Bone marrow (tissue), 2 donors: ENCODE results near the gene MCEE.
"Not testable (repeated sequence)": the region's sequence is repeated elsewhere in the genome, so short reads cannot be mapped to it uniquely, and the experiment has no call there.

Experiments
- DNase-seq, 2 donors: peaks; one replicate each; lab custom pipeline; 2025; lab: John Stamatoyannopoulos, UW

Gene MCEE

DNA sequence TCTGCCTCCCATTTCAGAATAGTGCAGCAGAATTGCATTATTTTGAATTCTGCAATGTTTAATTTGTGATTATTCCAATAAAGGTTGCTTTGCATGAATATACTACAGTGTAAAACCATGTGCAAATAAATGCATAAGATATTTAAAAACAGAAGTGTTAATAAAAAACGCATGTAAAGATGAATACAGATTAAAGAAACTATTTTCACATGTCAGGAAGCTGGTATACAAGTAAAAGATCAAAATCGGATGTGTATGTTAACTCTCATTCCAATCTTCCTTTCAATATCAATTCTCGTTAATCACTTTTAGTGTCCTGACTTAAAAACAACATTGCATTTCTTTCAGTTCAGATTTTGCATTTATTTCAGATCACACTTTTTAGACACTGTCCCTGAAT, 3.1 kb downstream of the MCEE start:
- DNase-seq, result no peak

DNA sequence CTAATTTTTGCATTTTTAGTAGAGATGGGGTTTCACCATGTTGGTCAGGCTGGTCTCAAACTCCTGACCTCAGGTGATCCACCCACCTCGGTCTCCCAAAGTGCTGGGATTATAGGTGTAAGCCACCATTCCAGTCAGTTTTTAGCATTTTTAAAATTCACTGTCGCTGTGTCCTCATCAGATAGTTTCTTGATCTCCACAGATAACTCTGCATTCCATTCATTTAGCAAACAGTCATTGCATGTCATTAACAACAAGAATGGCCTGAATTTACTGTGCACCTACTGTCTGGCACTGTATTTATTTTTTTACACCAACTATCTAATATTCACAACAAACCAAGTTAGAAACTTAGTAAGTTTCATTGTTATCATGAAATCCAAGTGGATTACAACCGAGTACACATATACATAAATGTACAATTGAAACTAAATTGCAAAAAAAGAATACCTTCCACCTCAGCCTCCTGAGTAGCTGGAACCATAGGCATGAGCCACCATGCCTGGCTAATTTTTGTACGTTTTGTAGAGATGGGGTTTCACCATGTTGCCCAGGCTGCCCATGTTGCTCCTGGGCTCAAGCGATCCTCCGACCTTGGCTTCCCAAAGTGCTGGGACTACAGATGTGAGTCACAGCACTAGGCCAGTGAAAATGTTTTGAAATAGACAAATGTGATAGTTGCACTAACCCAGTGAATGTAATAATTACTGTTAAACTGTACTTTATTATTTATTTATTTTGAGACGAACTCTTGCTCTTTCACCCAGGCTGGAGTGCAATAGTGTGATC, 4.3 kb downstream of the MCEE start:
- no peak for DNase-seq

DNA sequence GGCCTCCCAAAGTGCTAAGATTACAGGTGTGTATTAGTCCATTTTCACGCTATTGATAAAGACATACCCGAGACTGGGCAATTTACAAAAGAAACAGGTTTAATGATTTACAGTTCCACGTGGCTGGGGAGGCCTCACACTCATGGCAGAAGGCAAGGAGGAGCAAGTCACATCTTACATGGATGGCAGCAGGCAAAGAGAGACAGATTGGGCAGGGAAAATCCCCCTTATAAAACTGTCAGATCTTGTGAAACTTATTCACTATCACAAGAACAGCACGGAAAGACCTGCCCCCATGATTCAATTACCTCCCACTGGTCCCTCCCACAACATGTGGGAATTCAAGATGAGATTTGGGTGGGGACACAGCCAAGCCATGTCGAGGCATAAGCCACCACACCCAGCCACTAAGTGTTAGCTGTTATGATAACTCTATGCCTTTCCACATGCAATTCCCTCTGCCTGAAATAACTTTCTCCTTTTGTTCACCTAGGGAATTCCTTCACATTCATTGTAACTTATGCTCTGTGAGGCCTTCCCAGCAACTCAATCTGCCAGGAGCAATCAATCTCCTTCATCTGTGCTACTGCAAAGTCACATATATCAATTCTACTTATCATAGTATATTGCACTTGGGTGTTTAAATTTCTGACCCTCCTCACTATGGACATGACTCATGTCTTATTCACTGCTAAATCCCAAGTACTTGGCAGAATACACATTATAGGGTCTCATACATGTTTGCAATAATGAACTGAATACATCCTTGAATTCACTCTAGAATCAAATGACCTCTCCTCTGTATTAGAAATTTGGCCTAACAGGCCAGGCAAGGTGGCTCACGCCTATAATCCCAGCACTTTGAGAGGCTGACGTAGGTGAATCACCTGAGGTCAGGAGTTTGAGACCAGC, 7.4 kb downstream of the MCEE start:
- DNase-seq, result no peak

DNA sequence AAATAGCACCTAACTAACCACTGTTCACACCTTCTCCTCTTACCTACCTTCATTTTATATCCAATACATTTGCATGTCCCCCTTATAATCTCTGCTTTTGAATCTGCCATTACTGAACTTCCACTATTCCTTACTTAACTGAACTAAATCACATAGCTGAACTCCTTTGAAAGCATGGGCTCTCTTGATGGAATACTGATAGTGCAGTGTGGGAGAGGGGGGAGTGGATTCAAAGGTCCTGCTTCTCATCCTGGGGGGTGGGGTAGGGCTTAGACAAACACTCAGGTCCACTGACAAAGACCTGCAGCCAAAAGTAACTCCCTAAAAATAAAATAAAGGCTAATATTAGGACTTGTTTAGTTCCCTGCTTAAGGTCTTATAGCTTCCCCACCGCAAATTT, 8.6 kb downstream of the MCEE start:
- DNase-seq, result no peak

DNA sequence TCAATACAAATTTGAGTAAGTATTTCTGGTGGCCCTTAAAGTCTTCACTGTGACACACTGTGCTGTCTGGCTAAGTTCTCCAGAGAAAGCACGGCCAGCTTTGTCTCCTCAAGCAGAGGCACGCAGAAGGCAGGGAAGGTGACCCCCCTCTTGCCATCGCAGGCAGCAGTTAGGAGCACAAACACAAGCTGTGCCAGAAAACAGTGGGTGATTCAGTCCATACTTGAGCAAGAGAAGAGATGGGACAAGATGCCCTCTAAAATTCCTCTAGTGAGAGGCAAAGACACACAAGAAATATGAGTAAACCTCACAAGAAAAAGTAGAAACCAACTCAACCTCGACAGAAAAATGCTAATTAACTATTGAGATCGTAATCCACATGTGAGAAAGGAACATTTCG, 9.8 kb downstream of the MCEE start:
- no peak for DNase-seq

DNA sequence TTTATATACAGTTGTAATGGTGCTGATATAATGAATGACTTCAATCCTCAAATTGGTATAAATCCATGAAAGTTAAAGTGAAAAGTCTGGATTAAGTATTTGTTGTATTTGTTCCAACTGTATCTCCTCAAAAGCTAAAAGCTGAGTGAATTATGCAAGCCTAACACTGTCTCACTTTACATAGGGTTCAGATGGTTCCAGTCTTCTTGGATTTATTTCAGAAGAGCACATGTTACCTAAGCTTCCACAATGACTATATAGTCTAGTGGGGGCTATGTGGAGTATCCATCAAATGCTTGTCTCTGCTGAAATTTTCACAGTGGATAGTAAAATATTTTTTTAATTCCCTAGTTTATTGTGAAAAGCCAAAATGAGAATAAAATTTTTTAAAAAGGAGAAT, 13.0 kb downstream of the MCEE start:
- DNase-seq, result no peak

DNA sequence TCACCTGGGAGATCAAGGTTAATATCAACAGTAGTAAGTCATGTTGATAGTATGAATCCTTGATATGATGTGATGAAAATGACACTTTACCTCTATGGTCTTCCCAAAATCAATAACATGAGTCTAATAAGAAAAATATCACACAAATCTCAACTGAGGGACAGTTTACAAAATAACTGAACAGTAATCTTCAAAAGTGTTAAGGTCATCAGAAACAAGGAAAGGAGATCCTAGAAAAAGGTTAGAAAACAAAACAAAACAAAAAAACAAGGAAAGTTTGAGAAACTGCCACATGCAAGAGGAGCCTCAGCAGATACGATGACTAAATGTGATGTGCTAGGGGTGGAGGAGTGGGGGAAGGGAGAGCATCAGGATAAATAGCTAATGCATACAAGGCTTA, 16.2 kb downstream of the MCEE start:
- no peak for DNase-seq

GRCh38 chr2:71108091-71108490, 21.9 kb downstream of the MCEE start:
- DNase-seq, result no peak

- DNase-seq, result not testable (repeated sequence)
Observed at GRCh38 chr2:71106463-71106862, 23.6 kb downstream of the MCEE start.

DNA sequence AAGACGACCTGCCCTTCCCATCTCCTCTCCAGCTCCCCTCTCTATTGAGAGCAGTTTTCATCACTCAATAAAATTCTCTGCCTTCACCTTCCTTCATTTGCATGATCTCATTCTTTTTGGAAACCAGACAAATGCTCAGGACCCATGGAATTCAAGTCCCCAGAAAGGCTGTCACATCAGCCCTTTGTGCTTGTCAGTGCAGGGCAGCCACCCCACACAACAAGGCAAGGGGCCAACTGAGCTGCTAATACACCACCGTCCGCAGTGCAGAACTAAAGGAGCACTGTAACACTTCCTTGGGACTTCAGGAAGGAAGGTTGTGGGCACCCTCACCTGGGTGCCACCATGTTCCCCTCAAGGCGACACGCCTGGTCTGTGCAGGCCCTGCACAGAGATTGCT, 26.2 kb downstream of the MCEE start:
- no peak for DNase-seq

DNA sequence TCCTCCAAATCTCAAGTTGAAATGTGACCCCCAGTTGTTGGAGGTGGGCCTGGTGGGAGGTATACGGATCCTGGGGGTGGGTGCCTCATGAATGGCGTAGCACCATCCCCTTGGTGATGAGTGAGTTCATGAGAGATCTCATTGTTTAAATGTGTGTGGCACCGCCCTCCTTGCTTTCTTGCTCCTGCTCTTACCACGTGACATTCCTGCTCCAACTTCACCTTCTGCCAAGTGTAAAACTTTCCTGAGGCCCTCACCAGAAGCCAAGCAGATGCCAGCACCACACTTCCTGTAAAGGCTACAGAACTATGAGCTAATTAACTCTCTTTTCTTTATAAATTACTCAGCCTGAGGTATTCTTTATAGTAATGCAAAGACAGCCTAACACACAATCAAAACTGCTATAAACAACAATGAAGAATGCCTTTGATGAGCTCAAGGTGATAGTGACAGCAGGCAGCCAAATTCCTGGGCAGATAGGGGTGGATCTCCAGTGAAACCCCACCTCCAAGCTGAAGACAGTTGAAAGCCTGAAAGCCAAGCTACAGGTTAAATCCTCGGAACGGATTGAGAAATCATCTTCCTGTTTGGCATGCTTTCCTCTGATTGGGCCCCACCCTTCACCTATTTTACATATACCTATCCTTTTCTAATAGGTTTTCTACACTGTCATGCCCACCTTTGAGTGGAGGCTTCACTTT, 26.9 kb downstream of the MCEE start:
- no peak for DNase-seq

- DNase-seq, result no peak
Observed at GRCh38 chr2:71101656-71102055, 28.4 kb downstream of the MCEE start.

GRCh38 chr2:71100195-71100964, 29.6 kb downstream of the MCEE start:
- peak in 1 of 2 donors; percentile 25 for DNase-seq

GRCh38 chr2:71092491-71093260, 37.4 kb downstream of the MCEE start:
- not testable (repeated sequence) for DNase-seq

DNA sequence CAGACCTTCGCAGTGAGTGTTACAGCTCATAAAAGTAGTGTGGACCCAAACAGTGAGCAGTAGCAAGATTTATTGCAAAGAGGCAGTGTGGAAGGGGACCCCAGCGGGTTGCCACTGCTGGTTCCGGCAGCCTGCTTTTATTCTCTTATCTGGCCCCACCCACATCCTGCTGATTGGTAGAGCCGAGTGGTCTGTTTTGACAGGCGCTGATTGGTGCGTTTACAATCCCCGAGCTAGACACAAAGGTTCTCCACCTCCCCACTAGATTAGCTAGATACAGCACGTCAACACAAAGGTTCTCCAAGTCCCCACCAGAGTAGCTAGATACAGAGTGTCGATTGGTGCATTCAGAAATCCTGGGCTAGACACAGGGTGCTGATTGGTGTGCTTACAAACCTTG, 38.2 kb downstream of the MCEE start:
- DNase-seq, result not testable (repeated sequence)

- not testable (repeated sequence) for DNase-seq
Observed at GRCh38 chr2:71089475-71089874, 40.6 kb downstream of the MCEE start.

- not testable (repeated sequence) for DNase-seq
Observed at GRCh38 chr2:71085325-71086003, 44.6 kb downstream of the MCEE start.

DNA sequence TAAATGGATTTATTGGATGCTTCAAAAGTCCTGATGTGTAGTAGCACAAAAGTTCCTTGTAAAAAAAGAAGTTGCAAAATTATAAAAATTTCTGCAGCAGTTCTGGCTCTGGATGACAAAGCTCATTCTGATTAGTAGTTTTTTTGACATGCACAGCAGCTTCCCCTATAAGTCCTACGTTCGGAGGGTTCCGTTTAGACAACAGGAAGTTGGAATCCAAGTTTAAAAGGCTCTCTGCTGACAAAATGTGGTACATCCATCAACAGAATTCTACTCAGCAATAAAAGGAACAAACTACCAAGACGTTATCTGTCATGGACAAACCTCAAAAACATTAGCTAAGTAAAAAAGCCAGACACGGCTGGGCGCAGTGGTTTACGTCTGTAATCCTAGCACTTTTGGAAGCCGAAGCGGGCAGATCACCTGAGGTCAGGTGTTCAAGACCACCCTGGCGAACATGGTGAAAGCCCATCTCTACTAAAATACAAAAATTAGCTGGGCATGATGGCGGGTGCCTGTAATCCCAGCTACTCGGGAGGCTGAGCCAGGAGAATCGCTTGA, 46.2 kb downstream of the MCEE start:
- DNase-seq, result not testable (repeated sequence)

GRCh38 chr2:71083297-71083696, 46.7 kb downstream of the MCEE start:
- DNase-seq, result not testable (repeated sequence)
